Endothelial cell (in vitro differentiated cells): ENCODE results near the gene AUTS2. TPM values are rescaled to one million over a fixed set of nuclear protein-coding genes. Genes with fewer than 3 reads are reported as not detected.

Experiments used
- DNase-seq: peaks from one replicate; pipeline ENCODE4 v3.0.0; 2021; ENCODE audit warnings: low spot score
- H3K27ac Mint-ChIP-seq: one replicate; pipeline ENCODE4 v1.8.0; 2021; ENCODE audit warnings: mixed read lengths, inconsistent platforms; ENCODE audit not compliant: unreplicated experiment
- H3K27me3 Mint-ChIP-seq: one replicate; pipeline ENCODE4 v1.8.0; 2021; ENCODE audit warnings: mild to moderate bottlenecking, moderate library complexity, mixed read lengths, inconsistent platforms; ENCODE audit not compliant: unreplicated experiment
- H3K36me3 Mint-ChIP-seq: one replicate; pipeline ENCODE4 v1.8.0; 2021; ENCODE audit warnings: mild to moderate bottlenecking, low read depth, mixed read lengths, inconsistent platforms; ENCODE audit not compliant: unreplicated experiment
- H3K4me1 Mint-ChIP-seq: one replicate; pipeline ENCODE4 v1.8.0; 2021; ENCODE audit warnings: mild to moderate bottlenecking, mixed read lengths, inconsistent platforms; ENCODE audit not compliant: unreplicated experiment
- H3K4me3 Mint-ChIP-seq: one replicate; pipeline ENCODE4 v1.8.0; 2021; ENCODE audit warnings: mild to moderate bottlenecking, mixed read lengths, inconsistent platforms; ENCODE audit not compliant: unreplicated experiment
- H3K9me3 Mint-ChIP-seq: one replicate; pipeline ENCODE4 v1.8.0; 2021; ENCODE audit warnings: mixed read lengths, inconsistent platforms; ENCODE audit not compliant: unreplicated experiment
- total RNA-seq: library from RNA; stranded (reverse); fragmentation: NEBNext Ultra II Directional; extraction: Animal tissue kit (Norgen Biotek cat#: 25700); gene quantifications from one replicate; pipeline ENCODE4 v1.2.1, GENCODE V29; 2021; ENCODE audit not compliant: unreplicated experiment
- TF ChIP-seq, protein P1 (sequence below): fragments of 200-600 bp; sonication (generic); IDR thresholded peaks from one replicate; pipeline ENCODE4 v1.5.0; 2021; ENCODE audit warnings: antibody characterized with exemption; ENCODE audit not compliant: unreplicated experiment

AUTS2 gene
- total RNA-seq, 1 donor from 2014 or later: 103 TPM

DNA sequence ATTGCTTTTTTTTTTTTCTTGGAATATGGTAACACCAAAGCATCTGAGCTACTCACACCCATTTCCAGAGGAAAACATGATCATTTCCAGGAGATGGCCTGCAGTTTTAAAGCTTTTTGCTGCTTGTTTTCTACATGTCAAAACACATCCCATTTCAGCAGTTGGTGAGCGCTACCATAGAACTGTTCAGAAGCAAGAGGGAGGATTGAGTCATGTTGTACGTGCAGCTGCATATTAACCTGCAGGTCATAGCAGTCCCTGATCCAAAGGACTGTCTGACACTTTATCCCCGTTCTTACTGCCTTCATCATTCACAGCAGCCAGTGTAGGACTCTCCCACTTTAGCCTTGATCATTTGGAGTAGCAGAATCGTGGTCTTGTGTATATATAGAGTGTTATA, 124.6 kb downstream of the AUTS2 start:
- Mint-ChIP-seq H3K4me1 (no peaks in the 10 kb centered on the region), H3K27ac (no peak overlapping the region), H3K27me3 (peaks cover 2% of the 10 kb centered on the region), H3K9me3 (no peaks in the 10 kb centered on the region), H3K4me3 (no peak overlapping the region), H3K36me3 (no peaks in the 10 kb centered on the region)
- TF ChIP-seq, protein P1, sequence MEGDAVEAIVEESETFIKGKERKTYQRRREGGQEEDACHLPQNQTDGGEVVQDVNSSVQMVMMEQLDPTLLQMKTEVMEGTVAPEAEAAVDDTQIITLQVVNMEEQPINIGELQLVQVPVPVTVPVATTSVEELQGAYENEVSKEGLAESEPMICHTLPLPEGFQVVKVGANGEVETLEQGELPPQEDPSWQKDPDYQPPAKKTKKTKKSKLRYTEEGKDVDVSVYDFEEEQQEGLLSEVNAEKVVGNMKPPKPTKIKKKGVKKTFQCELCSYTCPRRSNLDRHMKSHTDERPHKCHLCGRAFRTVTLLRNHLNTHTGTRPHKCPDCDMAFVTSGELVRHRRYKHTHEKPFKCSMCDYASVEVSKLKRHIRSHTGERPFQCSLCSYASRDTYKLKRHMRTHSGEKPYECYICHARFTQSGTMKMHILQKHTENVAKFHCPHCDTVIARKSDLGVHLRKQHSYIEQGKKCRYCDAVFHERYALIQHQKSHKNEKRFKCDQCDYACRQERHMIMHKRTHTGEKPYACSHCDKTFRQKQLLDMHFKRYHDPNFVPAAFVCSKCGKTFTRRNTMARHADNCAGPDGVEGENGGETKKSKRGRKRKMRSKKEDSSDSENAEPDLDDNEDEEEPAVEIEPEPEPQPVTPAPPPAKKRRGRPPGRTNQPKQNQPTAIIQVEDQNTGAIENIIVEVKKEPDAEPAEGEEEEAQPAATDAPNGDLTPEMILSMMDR: no peak
- DNase-seq: no peak

DNA sequence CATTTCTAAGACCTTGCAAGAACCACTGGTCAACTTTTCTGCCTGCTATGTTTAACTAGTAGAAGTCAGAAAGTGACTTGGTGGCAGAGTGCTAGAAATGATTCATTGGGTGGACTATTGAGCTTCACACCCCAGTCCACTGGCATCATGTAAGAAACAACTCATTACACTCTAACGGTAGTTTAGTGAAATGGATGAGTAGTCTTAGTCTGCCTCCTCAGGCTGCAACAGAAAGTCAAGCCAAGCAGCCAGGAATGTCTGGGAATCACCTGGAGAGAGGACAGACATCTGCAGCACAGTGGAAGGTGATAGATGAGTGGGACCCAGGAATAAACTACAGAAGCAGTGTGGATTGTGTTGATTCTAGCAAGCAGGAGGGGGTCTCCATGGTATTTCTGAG, 125.4 kb downstream of the AUTS2 start:
- H3K36me3 Mint-ChIP-seq: no peaks in the 10 kb centered on the region
- TF ChIP-seq, protein P1: no peak
- H3K4me1 Mint-ChIP-seq: no peaks in the 10 kb centered on the region
- no peaks in the 10 kb centered on the region for H3K9me3 Mint-ChIP-seq
- H3K27ac Mint-ChIP-seq: no peak overlapping the region
- no peak for DNase-seq
- peaks cover 2% of the 10 kb centered on the region for H3K27me3 Mint-ChIP-seq
- H3K4me3 Mint-ChIP-seq: no peak overlapping the region

DNA sequence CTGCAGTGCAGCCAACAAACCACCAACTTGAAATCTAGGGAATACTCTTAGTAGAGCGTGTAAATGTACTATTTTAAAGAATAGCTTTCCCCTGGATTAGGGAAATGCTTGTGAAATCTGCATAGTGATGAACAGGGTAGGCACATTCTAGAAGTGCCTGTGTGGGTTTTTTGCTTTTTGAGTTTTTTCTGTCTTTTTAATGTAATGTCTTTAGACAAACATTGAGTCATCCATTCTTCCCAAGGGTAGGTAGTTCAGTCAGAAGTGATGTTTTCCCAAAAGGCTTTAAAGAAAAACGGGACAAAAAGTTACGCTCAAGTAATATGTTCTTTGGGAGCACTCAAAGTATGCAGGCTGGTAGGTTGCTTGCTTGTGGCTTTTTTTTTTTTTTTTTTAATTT, 130.0 kb downstream of the AUTS2 start:
- no peak overlapping the region for H3K4me3 Mint-ChIP-seq
- H3K9me3 Mint-ChIP-seq: no peaks in the 10 kb centered on the region
- no peaks in the 10 kb centered on the region for H3K36me3 Mint-ChIP-seq
- H3K27ac Mint-ChIP-seq: no peak overlapping the region
- H3K27me3 Mint-ChIP-seq: peaks cover 2% of the 10 kb centered on the region
- no peak for DNase-seq
- TF ChIP-seq, protein P1: no peak
- H3K4me1 Mint-ChIP-seq: peaks cover 13% of the 10 kb centered on the region

DNA sequence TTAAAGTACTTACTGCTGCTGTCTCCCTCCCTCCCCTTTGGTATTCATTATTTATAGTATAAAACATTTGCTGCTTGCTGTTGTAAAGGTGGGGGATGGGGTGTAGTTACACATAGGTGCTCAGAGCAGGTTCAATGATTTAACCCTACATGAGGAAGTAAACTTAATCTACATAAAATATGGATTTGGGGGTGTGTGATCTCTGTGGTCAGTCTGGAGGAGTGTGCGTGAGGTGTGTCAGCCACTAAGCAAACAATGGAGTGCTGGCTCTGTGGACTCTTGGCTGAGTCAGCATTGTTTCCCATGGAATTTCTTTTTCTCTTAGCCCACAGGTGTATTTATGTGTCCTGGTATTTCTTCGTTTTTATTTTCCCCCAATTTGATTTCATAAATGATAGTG, 133.9 kb downstream of the AUTS2 start:
- H3K4me3 Mint-ChIP-seq: no peak overlapping the region
- H3K9me3 Mint-ChIP-seq: no peaks in the 10 kb centered on the region
- no peak for DNase-seq
- no peaks in the 10 kb centered on the region for H3K36me3 Mint-ChIP-seq
- H3K4me1 Mint-ChIP-seq: peaks cover 19% of the 10 kb centered on the region
- H3K27me3 Mint-ChIP-seq: peaks cover 1% of the 10 kb centered on the region
- H3K27ac Mint-ChIP-seq: no peak overlapping the region
- TF ChIP-seq, protein P1: no peak

DNA sequence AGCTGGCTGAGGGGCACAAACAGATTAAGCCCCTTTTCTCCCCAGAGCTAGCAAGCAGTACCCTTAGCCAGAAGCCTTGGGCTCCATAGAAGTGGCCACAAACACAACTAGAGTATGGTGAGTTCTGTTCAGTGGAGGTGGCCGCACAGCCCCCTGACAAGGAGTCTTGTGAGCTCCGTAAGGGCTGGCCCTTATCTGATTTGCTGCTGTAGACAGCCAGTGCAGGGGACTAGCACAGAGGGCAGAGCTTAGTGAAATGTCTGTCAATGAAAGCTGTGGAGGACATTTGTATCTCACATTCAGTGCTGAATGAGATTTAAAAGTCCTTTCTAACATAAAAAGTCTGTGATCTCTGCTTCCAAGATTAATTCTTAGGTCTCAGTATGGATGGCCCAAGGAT, 137.3 kb downstream of the AUTS2 start:
- no peak overlapping the region for H3K27ac Mint-ChIP-seq
- H3K4me3 Mint-ChIP-seq: no peak overlapping the region
- H3K9me3 Mint-ChIP-seq: no peaks in the 10 kb centered on the region
- TF ChIP-seq, protein P1: no peak
- DNase-seq: no peak
- H3K27me3 Mint-ChIP-seq: peaks cover 1% of the 10 kb centered on the region
- H3K4me1 Mint-ChIP-seq: peaks cover 31% of the 10 kb centered on the region
- no peaks in the 10 kb centered on the region for H3K36me3 Mint-ChIP-seq
